Astrocyte of the hippocampus (primary cell): ENCODE measurements around the gene PTPRN2.
A peak's percentile ranks its signal among the peaks of the same experiment; 100 is the strongest.
"Not testable (repeated sequence)": the region's sequence is repeated elsewhere in the genome, so short reads cannot be mapped to it uniquely, and the experiment has no call there.

Experiments used
- DNase-seq: peaks from one replicate; pipeline ENCODE4 v3.0.0; 2011; ENCODE audit warnings: low read depth, low spot score

The PTPRN2 gene

GRCh38 chr7:157745721-157746709 lies 841.6 kb downstream of the PTPRN2 start:
- no peak for DNase-seq

- no peak for DNase-seq
These were observed 842.6 kb downstream of the PTPRN2 start for GRCh38 chr7:157744786-157745601.

- no peak for DNase-seq
These were observed 843.7 kb downstream of the PTPRN2 start for GRCh38 chr7:157743781-157744525.

GRCh38 chr7:157740251-157740798 lies 847.3 kb downstream of the PTPRN2 start:
- no peak for DNase-seq

DNA sequence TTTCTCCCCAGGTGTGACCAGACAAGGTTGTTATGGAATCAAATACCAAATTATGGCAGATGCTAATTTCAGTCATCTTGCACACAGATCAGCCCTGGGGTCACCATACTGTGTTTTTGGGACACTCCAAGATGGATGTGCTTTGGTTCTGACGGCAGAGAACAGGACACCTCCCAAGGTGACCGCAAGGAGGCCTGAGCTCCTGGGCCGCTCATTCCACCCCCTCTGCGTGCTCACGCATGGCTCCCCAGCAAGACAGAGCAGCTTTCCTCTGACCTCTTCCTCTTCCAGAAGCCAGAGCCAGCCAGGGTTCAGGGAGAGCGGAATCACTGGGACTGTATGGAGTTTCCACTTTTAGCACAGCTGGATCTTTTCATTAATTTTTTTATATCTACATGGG lies 848.0 kb downstream of the PTPRN2 start:
- DNase-seq = no peak

GRCh38 chr7:157739031-157739430 lies 848.6 kb downstream of the PTPRN2 start:
- DNase-seq = no peak

GRCh38 chr7:157738066-157738460 lies 849.6 kb downstream of the PTPRN2 start:
- DNase-seq = peak; percentile 68

DNA sequence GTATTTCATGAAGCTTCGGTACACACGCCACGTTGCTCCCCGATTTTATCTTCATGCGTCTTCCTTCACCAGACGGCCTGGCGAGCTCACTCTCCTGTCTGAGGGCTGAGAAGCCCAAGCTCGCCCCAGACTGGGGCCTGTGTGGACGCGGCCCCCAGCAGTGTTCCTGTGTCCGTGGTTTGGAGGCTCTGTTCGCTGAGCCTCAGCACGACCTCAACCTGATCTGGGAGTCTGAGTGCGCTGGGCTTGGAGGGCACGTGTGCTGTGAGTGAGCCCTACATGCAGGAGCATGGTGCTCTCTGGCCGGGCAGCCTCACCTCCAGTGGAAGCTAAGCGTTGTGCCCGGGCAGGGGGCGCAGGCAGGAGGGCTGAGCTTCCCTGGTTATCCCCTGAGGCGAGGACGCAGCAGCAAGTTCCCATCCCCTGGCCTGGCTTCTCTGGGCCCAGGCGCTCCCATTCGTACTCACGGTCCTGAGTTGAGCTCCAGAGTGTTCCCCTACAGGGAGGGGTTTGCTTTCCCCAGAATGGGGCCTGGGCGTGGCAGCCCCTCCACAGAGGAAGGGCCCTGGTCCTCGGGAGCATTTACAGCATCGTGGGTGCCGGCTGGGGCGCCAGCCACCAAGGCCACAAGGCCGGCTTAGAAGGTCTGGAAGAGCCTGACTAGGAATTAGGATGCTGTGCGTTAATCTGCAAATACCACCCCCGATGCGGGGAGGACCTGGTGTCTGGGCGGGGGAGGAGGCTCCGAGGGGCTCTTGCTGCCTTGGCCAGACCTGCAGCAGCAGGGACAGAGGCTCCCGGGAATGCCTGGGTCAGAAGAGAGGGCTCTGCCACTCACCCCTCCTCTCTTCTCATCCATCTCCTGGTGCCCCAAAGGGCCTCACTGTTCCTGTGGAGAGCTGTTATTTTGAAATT lies 850.2 kb downstream of the PTPRN2 start:
- DNase-seq = no peak

DNA sequence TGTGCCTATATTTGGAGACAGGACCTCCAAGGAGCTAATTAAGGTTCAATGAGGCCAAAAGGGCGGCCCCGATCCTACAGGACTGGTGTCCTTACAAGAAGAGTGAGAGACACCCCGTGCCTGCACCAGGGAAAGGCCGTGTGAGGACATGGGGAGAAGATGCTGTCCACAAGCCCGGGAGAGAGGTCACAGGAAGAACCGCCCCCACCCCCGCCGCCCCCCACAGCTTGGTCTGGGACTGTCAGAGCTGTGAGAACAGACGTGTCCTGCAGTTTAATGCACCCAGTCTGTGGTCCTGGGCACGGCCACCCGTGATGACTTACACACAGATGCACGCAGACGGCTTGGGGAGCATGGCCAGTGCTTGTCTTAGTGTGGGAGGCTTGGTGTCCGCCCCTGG lies 851.3 kb downstream of the PTPRN2 start:
- no peak for DNase-seq

DNA sequence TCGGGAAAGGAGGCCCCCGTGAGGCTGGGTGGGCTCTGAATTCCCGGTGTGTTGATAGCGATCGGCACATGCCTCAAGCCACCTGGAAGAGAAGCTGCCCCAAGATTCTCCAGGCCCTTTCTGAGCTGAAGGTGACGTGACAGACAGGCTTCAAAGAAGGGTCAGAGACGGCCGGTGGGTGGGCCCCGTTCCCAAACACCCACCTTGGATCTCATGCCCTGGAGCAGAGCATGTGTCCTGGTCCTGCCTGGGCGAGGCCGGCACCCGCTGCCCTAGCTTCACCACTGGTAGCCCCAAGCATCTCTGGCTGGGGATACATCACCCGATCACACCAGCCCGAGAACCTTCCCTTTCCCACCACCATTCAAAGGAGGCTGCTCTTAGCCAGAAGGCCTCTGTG lies 851.8 kb downstream of the PTPRN2 start:
- no peak for DNase-seq

DNA sequence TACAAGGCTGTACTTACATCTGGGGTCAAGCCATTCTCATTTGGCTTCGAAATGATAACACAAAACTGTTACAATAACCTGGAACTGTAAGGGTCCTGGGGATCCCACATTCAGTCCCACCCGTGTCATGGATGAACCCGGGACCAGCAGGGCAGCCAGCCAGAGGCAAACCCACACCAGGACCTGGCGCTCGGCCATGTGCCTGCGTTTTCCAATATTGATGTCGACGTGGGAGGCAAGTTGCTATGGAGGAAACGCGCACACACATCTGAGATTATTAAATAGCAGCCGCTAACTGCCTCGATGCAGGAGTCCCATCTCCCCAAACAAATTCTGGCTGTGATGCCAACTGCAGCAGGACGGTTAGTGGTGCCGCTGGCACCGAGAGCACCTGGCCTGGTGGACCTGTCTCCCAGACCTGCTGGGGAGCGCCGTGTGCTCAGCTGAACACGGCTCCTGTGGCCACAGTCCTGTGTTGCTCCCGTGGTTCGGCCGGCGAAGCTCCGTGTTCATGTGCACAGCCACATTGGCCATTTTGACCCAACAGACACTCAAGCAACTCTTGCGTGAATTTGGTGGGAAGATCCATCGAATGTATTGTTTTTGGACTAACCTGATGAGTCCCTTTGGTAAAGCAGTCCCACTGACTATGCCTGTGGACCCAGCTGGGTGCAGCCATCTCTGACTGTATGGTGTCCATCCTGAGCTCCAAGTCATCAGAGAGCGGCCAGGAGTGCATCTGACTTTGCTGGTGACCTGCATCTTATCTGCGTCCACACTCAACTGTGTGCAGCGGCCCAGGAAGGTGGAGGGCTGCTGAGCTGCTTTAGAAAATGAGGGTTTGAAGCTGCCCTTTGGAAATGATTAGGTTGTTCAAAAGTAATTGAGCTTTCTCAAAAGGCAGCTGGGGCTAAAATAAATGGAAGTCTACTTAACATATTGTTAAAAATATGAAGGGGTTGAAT lies 852.7 kb downstream of the PTPRN2 start:
- no peak for DNase-seq

DNA sequence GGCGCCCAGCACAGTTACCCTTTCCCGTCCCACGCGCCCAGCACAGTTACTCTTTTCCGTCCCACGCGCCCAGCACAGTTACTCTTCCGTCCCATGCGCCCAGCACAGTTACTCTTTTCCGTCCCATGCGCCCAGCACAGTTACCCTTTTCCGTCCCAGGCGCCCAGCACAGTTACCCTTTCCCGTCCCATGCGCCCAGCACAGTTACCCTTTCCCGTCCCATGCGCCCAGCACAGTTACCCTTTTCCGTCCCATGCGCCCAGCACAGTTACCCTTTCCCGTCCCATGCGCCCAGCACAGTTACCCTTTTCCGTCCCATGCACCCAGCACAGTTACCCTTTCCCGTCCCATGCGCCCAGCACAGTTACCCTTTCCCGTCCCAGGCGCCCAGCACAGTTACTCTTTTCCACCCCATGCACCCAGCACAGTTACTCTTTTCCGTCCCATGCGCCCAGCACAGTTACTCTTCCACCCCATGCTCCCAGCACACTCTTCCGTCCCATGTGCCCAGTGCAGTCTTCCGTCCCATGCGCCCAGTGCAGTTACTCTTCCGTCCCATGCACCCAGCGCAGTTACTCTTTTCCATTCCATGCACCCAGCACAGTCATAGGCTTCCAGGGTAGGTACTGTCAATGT lies 853.7 kb downstream of the PTPRN2 start:
- not testable (repeated sequence) for DNase-seq

DNA sequence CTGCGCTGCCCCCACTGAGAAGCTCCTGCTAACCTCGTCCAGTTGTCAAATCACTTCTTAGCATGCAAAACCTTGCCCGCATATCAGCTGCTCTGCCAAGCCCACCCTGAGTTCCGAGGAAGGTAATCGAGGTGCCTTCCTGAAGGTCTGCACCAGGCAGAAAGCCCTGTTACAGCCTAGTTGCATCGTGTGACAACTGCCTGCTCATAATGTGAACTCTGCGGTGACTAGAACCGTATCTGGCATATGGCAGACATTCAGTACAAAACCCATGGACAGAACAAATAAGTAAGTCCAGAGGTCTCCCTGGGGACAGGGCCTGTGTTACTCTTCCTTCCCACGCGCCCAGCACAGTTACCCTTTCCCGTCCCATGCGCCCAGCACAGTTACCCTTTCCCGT lies 856.5 kb downstream of the PTPRN2 start:
- DNase-seq = no peak

DNA sequence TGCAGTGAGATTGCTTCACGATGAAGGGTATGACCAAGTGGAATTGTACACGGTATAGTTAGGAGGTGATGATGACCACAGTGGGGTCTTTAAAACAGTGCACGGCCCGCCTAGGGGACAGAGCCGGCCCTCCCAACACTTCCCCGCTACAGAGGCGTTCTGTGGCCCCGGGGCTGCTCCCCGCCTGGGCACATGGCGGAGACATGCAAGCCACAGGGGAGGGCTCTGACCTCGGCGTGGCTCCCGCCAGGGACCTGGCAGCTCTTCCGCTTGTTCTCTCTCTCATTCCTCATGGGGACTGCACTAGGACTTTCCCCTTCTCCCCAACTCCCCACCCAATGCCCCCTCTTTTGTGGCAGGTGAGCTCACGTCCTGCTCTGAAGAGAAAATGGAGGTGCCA lies 857.0 kb downstream of the PTPRN2 start:
- no peak for DNase-seq

GRCh38 chr7:157729566-157729965 lies 858.1 kb downstream of the PTPRN2 start:
- DNase-seq = no peak

GRCh38 chr7:157727964-157728615 lies 859.5 kb downstream of the PTPRN2 start:
- DNase-seq = no peak

- no peak for DNase-seq
These were observed 860.9 kb downstream of the PTPRN2 start for GRCh38 chr7:157726764-157727163.

GRCh38 chr7:157725312-157725711 lies 862.3 kb downstream of the PTPRN2 start:
- DNase-seq = not testable (repeated sequence)
